Liver (tissue), 3 donors: ENCODE results near the gene SCD5.

Experiments
- ATF3 ChIP-seq: IDR thresholded peaks from 2 replicates; pipeline ENCODE4 v1.6.1; 2016; ENCODE audit warnings: antibody characterized with exemption
- CTCF ChIP-seq: fragments of 150-350 bp; IDR thresholded peaks from 2 replicates; pipeline ENCODE4 v1.5.1; 2017; ENCODE audit warnings: improper control_type of control experiment, low read depth, low read length; ENCODE audit not compliant: missing input control
- EGR1 ChIP-seq, 2 donors: IDR thresholded peaks; 2 replicates each; pipeline ENCODE4 v1.6.1; 2016 to 2018; ENCODE audit warnings: antibody characterized with exemption in 2 of 2, low read depth in 2 of 2
- GABPA ChIP-seq, 2 donors: IDR thresholded peaks in 1 of 2; conservative IDR thresholded peaks in 1 of 2; 2 replicates each; pipeline ENCODE4 v1.6.1; 2016; ENCODE audit warnings: antibody characterized with exemption in 2 of 2, mild to moderate bottlenecking in 1 of 2, moderate library complexity in 1 of 2
- JUND ChIP-seq, 2 donors: IDR thresholded peaks; 2 replicates each; pipeline ENCODE4 v1.6.1; 2016; ENCODE audit warnings: antibody characterized with exemption in 2 of 2
- RAD21 ChIP-seq, 2 donors: IDR thresholded peaks; 2 replicates each; pipeline ENCODE4 v1.6.1; 2016; ENCODE audit warnings: antibody characterized with exemption in 2 of 2, mild to moderate bottlenecking in 2 of 2
- REST ChIP-seq: IDR thresholded peaks from 2 replicates; pipeline ENCODE4 v1.6.1; 2016; ENCODE audit warnings: antibody characterized with exemption, mild to moderate bottlenecking
- RXRA ChIP-seq, 2 donors: IDR thresholded peaks; 2 replicates each; pipeline ENCODE4 v1.6.1; 2017 to 2018; ENCODE audit warnings: antibody characterized with exemption in 2 of 2, mild to moderate bottlenecking in 1 of 2
- SP1 ChIP-seq: IDR thresholded peaks from 2 replicates; pipeline ENCODE4 v1.6.1; 2018; ENCODE audit warnings: antibody characterized with exemption, mild to moderate bottlenecking
- TAF1 ChIP-seq: conservative IDR thresholded peaks from 2 replicates; pipeline ENCODE4 v1.6.1; 2016; ENCODE audit warnings: antibody characterized with exemption, mild to moderate bottlenecking
- YY1 ChIP-seq: IDR thresholded peaks from 2 replicates; pipeline ENCODE4 v1.6.1; 2016; ENCODE audit warnings: antibody characterized with exemption, mild to moderate bottlenecking
- ZBTB33 ChIP-seq: IDR thresholded peaks from 2 replicates; pipeline ENCODE4 v1.6.1; 2016; ENCODE audit warnings: antibody characterized with exemption
- TF ChIP-seq, protein P1 (sequence below): IDR thresholded peaks from 2 replicates; pipeline ENCODE4 v1.6.1; 2016; ENCODE audit warnings: antibody characterized with exemption
- donor health status: healthy.
- donor health status: healthy.

DNA sequence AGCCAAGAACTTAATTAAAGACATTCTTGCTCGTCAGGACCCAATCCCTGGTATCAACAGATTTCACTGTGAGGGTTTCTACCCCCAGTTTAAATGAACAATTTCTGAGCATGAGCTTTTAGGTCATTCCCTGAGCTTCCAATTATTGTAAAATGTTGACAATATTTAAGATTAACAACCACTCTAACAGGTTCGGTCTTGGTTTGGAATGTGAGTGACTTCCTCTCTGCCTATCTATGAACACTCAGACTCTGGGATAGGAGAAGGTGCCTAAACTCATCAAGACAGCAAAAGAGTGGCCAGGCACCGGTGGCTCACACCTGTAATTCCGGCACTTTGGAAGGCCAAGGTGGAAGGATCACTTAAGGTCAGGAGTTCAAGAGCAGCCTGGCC is 153.9 kb downstream of the SCD5 start:
- TF ChIP-seq GABPA (IDR thresholded peaks at IDR 0.05 in 1 of 2, conservative IDR thresholded peaks at IDR 0.05 in 1 of 2), result no peak
- TF ChIP-seq REST, result no peak
- TF ChIP-seq CTCF, result no peak
- TF ChIP-seq ATF3, result no peak
- TF ChIP-seq, protein P1, sequence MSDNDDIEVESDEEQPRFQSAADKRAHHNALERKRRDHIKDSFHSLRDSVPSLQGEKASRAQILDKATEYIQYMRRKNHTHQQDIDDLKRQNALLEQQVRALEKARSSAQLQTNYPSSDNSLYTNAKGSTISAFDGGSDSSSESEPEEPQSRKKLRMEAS, result no peak
- TF ChIP-seq SP1, result no peak
- TF ChIP-seq ZBTB33, result no peak
- no peak for TF ChIP-seq RAD21 (IDR thresholded peaks at IDR 0.05)
- TF ChIP-seq TAF1, result no peak
- TF ChIP-seq YY1, result no peak
- TF ChIP-seq JUND (IDR thresholded peaks at IDR 0.05), result no peak
- no peak for TF ChIP-seq EGR1 (IDR thresholded peaks at IDR 0.05; ENCODE audit: low read depth in 2 of 2)
- TF ChIP-seq RXRA (IDR thresholded peaks at IDR 0.05), result no peak
